Panc1 (cell line): ENCODE results near the gene FCER1A.

Source experiments
- CTCF ChIP-seq: fragments of 450-650 bp; IDR thresholded peaks from 2 replicates; pipeline ENCODE4 v1.5.1; 2017; ENCODE audit warnings: mild to moderate bottlenecking
- POLR2AphosphoS5 ChIP-seq: IDR thresholded peaks from 2 replicates; pipeline ENCODE4 v1.6.1; 2012; ENCODE audit warnings: mild to moderate bottlenecking, low read depth, low read length, moderate library complexity
- REST ChIP-seq, 2 experiments: IDR thresholded peaks; 2 replicates each; pipeline ENCODE4 v1.6.1; 2011 to 2012; ENCODE audit warnings: low read depth in 2 of 2, control low read depth in 1 of 2, low read length in 1 of 2, mild to moderate bottlenecking in 1 of 2, moderate library complexity in 1 of 2; ENCODE audit not compliant: insufficient read depth in 1 of 2

- no peak for TF ChIP-seq CTCF
- no peak for TF ChIP-seq POLR2AphosphoS5
- TF ChIP-seq REST (IDR thresholded peaks at IDR 0.05; ENCODE audit: insufficient read depth in 1 of 2, low read depth in 2 of 2, low read length in 1 of 2) = no peak
These were observed 32.7 kb downstream of the FCER1A start for GRCh38 chr1:159334797-159335196.
